ENCODE results near the gene CDKAL1.

CDKAL1 gene

GRCh38 chr6:20909621-20910020 lies 375.4 kb downstream of the CDKAL1 start:
- no peak overlapping the region for H2BK5ac ChIP-seq (ENCODE audit: low read depth, low read length, poor library complexity, severe bottlenecking)
- H3K18ac ChIP-seq (ENCODE audit: low read depth in 1 of 2, low read length in 2 of 2), result no peak overlapping the region
- no peak for DNase-seq
- H3K9me3 ChIP-seq (ENCODE audit: control insufficient read depth, low read length), result peaks cover 12% of the 10 kb centered on the region
- no peak overlapping the region for H3K14ac ChIP-seq (ENCODE audit: low read length in 2 of 2)
- H3K27ac ChIP-seq (ENCODE audit: low read length, poor library complexity, severe bottlenecking), result no peak overlapping the region
- no peak overlapping the region for H2BK15ac ChIP-seq (ENCODE audit: low read depth, poor library complexity, severe bottlenecking)
- H3K4me2 ChIP-seq (ENCODE audit: low read length, poor library complexity, severe bottlenecking), result no peak overlapping the region
- H3K23ac ChIP-seq (ENCODE audit: low read length in 2 of 2), result no peak overlapping the region
- H4K91ac ChIP-seq (ENCODE audit: low read length), result no peak overlapping the region
- no peak overlapping the region for H3K4me3 ChIP-seq (ENCODE audit: insufficient read depth in 1 of 2, low read depth in 1 of 2, low read length in 2 of 2)
- H3K79me1 ChIP-seq (replicated peaks; ENCODE audit: low read length, poor library complexity, severe bottlenecking), result no peaks in the 10 kb centered on the region
- H3K4me1 ChIP-seq (ENCODE audit: control insufficient read depth, insufficient read depth, low read depth, low read length), result no peaks in the 10 kb centered on the region
- H2BK12ac ChIP-seq (ENCODE audit: low read length in 2 of 2), result peak overlapping the region in 1 of 2 experiments; percentile 77
- H3K27me3 ChIP-seq (ENCODE audit: control insufficient read depth in 1 of 2, insufficient read depth in 1 of 2, low read length in 2 of 2), result no peaks in the 10 kb centered on the region
- H3K36me3 ChIP-seq (ENCODE audit: control insufficient read depth in 1 of 2, insufficient read depth in 2 of 2, low read depth in 1 of 2, low read length in 2 of 2), result peaks cover 0 to 4% of the 10 kb centered on the region in 2 experiments
- H2AK5ac ChIP-seq (ENCODE audit: low read length, severe bottlenecking), result no peak overlapping the region
- H2AFZ ChIP-seq (ENCODE audit: low read depth, low read length), result no peak overlapping the region
- WGBS, result no CpG with 5 or more reads among the region's 2 CpGs
- no peak overlapping the region for H4K8ac ChIP-seq (ENCODE audit: low read length)
- no peak overlapping the region for H3K9ac ChIP-seq (ENCODE audit: low read length)
- H3K4ac ChIP-seq (ENCODE audit: low read depth in 1 of 2, low read length in 2 of 2), result no peak overlapping the region
- no peak overlapping the region for H2BK120ac ChIP-seq (ENCODE audit: low read depth, low read length)

- 55% methylated on average over 1 of the region's 1 CpG for WGBS
- H3K9ac ChIP-seq (ENCODE audit: low read length), result no peak overlapping the region
Measured at GRCh38 chr6:20911712-20912111, 377.5 kb downstream of the CDKAL1 start.

GRCh38 chr6:20915156-20915555 lies 380.9 kb downstream of the CDKAL1 start:
- Histone ChIP-seq H4K91ac (ENCODE audit: low read length) (no peak overlapping the region), H2BK12ac (ENCODE audit: low read length in 2 of 2) (no peak overlapping the region), H3K4me1 (ENCODE audit: control insufficient read depth, insufficient read depth, low read depth, low read length) (no peaks in the 10 kb centered on the region), H3K36me3 (ENCODE audit: control insufficient read depth in 1 of 2, insufficient read depth in 2 of 2, low read depth in 1 of 2, low read length in 2 of 2) (peaks cover 0 to 4% of the 10 kb centered on the region in 2 experiments), H2AK5ac (ENCODE audit: low read length, severe bottlenecking) (no peak overlapping the region), H3K9me3 (ENCODE audit: control insufficient read depth, low read length) (peaks cover 9% of the 10 kb centered on the region), H2AFZ (ENCODE audit: low read depth, low read length) (no peak overlapping the region), H3K27me3 (ENCODE audit: control insufficient read depth in 1 of 2, insufficient read depth in 1 of 2, low read length in 2 of 2) (no peaks in the 10 kb centered on the region), H3K4me2 (ENCODE audit: low read length, poor library complexity, severe bottlenecking) (no peak overlapping the region), H2BK15ac (ENCODE audit: low read depth, poor library complexity, severe bottlenecking) (no peak overlapping the region), H3K14ac (ENCODE audit: low read length in 2 of 2) (no peak overlapping the region), H3K9ac (ENCODE audit: low read length) (no peak overlapping the region), H3K18ac (ENCODE audit: low read depth in 1 of 2, low read length in 2 of 2) (no peak overlapping the region), H3K27ac (ENCODE audit: low read length, poor library complexity, severe bottlenecking) (no peak overlapping the region), H3K4ac (ENCODE audit: low read depth in 1 of 2, low read length in 2 of 2) (no peak overlapping the region), H2BK5ac (ENCODE audit: low read depth, low read length, poor library complexity, severe bottlenecking) (no peak overlapping the region), H3K23ac (ENCODE audit: low read length in 2 of 2) (no peak overlapping the region), H3K79me1 (replicated peaks; ENCODE audit: low read length, poor library complexity, severe bottlenecking) (no peaks in the 10 kb centered on the region), H2BK120ac (ENCODE audit: low read depth, low read length) (no peak overlapping the region), H3K4me3 (ENCODE audit: insufficient read depth in 1 of 2, low read depth in 1 of 2, low read length in 2 of 2) (no peak overlapping the region), H4K8ac (ENCODE audit: low read length) (no peak overlapping the region)
- WGBS, result 100% methylated on average over 1 of the region's 1 CpG
- no peak for DNase-seq

More at GRCh38 chr6:20911712-20912111, 377.5 kb downstream of the CDKAL1 start:
- no peak overlapping the region for H2AFZ ChIP-seq (ENCODE audit: low read depth, low read length)
- peaks cover 0 to 4% of the 10 kb centered on the region in 2 experiments for H3K36me3 ChIP-seq (ENCODE audit: control insufficient read depth in 1 of 2, insufficient read depth in 2 of 2, low read depth in 1 of 2, low read length in 2 of 2)
- H3K4me1 ChIP-seq (ENCODE audit: control insufficient read depth, insufficient read depth, low read depth, low read length), result no peaks in the 10 kb centered on the region
- no peak overlapping the region for H3K27ac ChIP-seq (ENCODE audit: low read length, poor library complexity, severe bottlenecking)
- H3K14ac ChIP-seq (ENCODE audit: low read length in 2 of 2), result no peak overlapping the region
- H2AK5ac ChIP-seq (ENCODE audit: low read length, severe bottlenecking), result no peak overlapping the region
- no peak overlapping the region for H3K18ac ChIP-seq (ENCODE audit: low read depth in 1 of 2, low read length in 2 of 2)
- no peak overlapping the region for H2BK12ac ChIP-seq (ENCODE audit: low read length in 2 of 2)
- H3K4me3 ChIP-seq (ENCODE audit: insufficient read depth in 1 of 2, low read depth in 1 of 2, low read length in 2 of 2), result no peak overlapping the region
- H2BK5ac ChIP-seq (ENCODE audit: low read depth, low read length, poor library complexity, severe bottlenecking), result no peak overlapping the region
- no peak overlapping the region for H2BK120ac ChIP-seq (ENCODE audit: low read depth, low read length)
- no peak overlapping the region for H4K91ac ChIP-seq (ENCODE audit: low read length)
- H4K8ac ChIP-seq (ENCODE audit: low read length), result no peak overlapping the region
- no peak overlapping the region for H3K4ac ChIP-seq (ENCODE audit: low read depth in 1 of 2, low read length in 2 of 2)
- no peak overlapping the region for H3K23ac ChIP-seq (ENCODE audit: low read length in 2 of 2)
- no peak for DNase-seq
- no peak overlapping the region for H3K4me2 ChIP-seq (ENCODE audit: low read length, poor library complexity, severe bottlenecking)
- no peaks in the 10 kb centered on the region for H3K27me3 ChIP-seq (ENCODE audit: control insufficient read depth in 1 of 2, insufficient read depth in 1 of 2, low read length in 2 of 2)
- no peaks in the 10 kb centered on the region for H3K79me1 ChIP-seq (replicated peaks; ENCODE audit: low read length, poor library complexity, severe bottlenecking)
- H3K9me3 ChIP-seq (ENCODE audit: control insufficient read depth, low read length), result peaks cover 9% of the 10 kb centered on the region
- H2BK15ac ChIP-seq (ENCODE audit: low read depth, poor library complexity, severe bottlenecking), result no peak overlapping the region

- no peak overlapping the region for H2BK15ac ChIP-seq (ENCODE audit: low read depth, poor library complexity, severe bottlenecking)
- no peak overlapping the region for H3K4me3 ChIP-seq (ENCODE audit: insufficient read depth in 1 of 2, low read depth in 1 of 2, low read length in 2 of 2)
- no peak overlapping the region for H3K23ac ChIP-seq (ENCODE audit: low read length in 2 of 2)
- WGBS, result no CpG with 5 or more reads among the region's 1 CpG
- no peak overlapping the region for H4K8ac ChIP-seq (ENCODE audit: low read length)
- H2AFZ ChIP-seq (ENCODE audit: low read depth, low read length), result no peak overlapping the region
- no peak overlapping the region for H3K4me2 ChIP-seq (ENCODE audit: low read length, poor library complexity, severe bottlenecking)
- no peak for DNase-seq
- H3K79me1 ChIP-seq (replicated peaks; ENCODE audit: low read length, poor library complexity, severe bottlenecking), result no peaks in the 10 kb centered on the region
- H2BK5ac ChIP-seq (ENCODE audit: low read depth, low read length, poor library complexity, severe bottlenecking), result no peak overlapping the region
- no peak overlapping the region for H2BK120ac ChIP-seq (ENCODE audit: low read depth, low read length)
- peaks cover 0 to 4% of the 10 kb centered on the region in 2 experiments for H3K36me3 ChIP-seq (ENCODE audit: control insufficient read depth in 1 of 2, insufficient read depth in 2 of 2, low read depth in 1 of 2, low read length in 2 of 2)
- H3K27ac ChIP-seq (ENCODE audit: low read length, poor library complexity, severe bottlenecking), result no peak overlapping the region
- H4K91ac ChIP-seq (ENCODE audit: low read length), result no peak overlapping the region
- H2AK5ac ChIP-seq (ENCODE audit: low read length, severe bottlenecking), result no peak overlapping the region
- no peak overlapping the region for H2BK12ac ChIP-seq (ENCODE audit: low read length in 2 of 2)
- H3K9ac ChIP-seq (ENCODE audit: low read length), result peak overlapping the region; percentile 59
- H3K27me3 ChIP-seq (ENCODE audit: control insufficient read depth in 1 of 2, insufficient read depth in 1 of 2, low read length in 2 of 2), result no peaks in the 10 kb centered on the region
- peaks cover 9% of the 10 kb centered on the region for H3K9me3 ChIP-seq (ENCODE audit: control insufficient read depth, low read length)
- H3K4ac ChIP-seq (ENCODE audit: low read depth in 1 of 2, low read length in 2 of 2), result no peak overlapping the region
- no peaks in the 10 kb centered on the region for H3K4me1 ChIP-seq (ENCODE audit: control insufficient read depth, insufficient read depth, low read depth, low read length)
- H3K14ac ChIP-seq (ENCODE audit: low read length in 2 of 2), result no peak overlapping the region
- no peak overlapping the region for H3K18ac ChIP-seq (ENCODE audit: low read depth in 1 of 2, low read length in 2 of 2)
Measured at GRCh38 chr6:20915626-20916025, 381.4 kb downstream of the CDKAL1 start.

All from mesenchymal stem cell (in vitro differentiated cells and primary cell).